CD4-positive, alpha-beta T cell treated with Interleukin-12 subunit alpha and Interleukin-12 subunit beta, for 1 hour (primary cell): ENCODE measurements around the gene CCDC198.
A peak's percentile ranks its signal among the peaks of the same experiment; 100 is the strongest.

ENCODE experiments used
- DNase-seq: peaks from one replicate; pipeline ENCODE4 v3.0.0-alpha.2; 2020

The CCDC198 gene

GRCh38 chr14:57493467-57494181 is at the start of gene CCDC198:
Gene CCDC198 (minus strand): TSS chr14:57493857. CDS start chr14:57493715, 142 bp downstream.
- no peak for DNase-seq

- DNase-seq, result no peak
Observed at GRCh38 chr14:57533214-57533613, 39.6 kb upstream of the CCDC198 start.

- no peak for DNase-seq
Observed at GRCh38 chr14:57530571-57530970, 36.9 kb upstream of the CCDC198 start.

GRCh38 chr14:57526942-57527341 is 33.3 kb upstream of the CCDC198 start:
- no peak for DNase-seq

- no peak for DNase-seq
Observed at GRCh38 chr14:57519043-57519442, 25.4 kb upstream of the CCDC198 start.

GRCh38 chr14:57512220-57512619 is 18.6 kb upstream of the CCDC198 start:
- DNase-seq, result no peak

GRCh38 chr14:57508756-57509155 is 15.1 kb upstream of the CCDC198 start:
- no peak for DNase-seq

- DNase-seq, result no peak
Observed at GRCh38 chr14:57502586-57503254, 9.1 kb upstream of the CCDC198 start.

- DNase-seq, result no peak
Observed at GRCh38 chr14:57501039-57501557, 7.4 kb upstream of the CCDC198 start.

- no peak for DNase-seq
Observed at GRCh38 chr14:57498659-57499058, 5.0 kb upstream of the CCDC198 start.

- DNase-seq, result no peak
Observed at GRCh38 chr14:57498035-57498434, 4.4 kb upstream of the CCDC198 start.

GRCh38 chr14:57495416-57495815 is 1.8 kb upstream of the CCDC198 start:
- DNase-seq, result no peak

- no peak for DNase-seq
Observed at GRCh38 chr14:57492859-57493258, 798 bp downstream of the CCDC198 start.

GRCh38 chr14:57491640-57492039 is 2.0 kb downstream of the CCDC198 start:
- no peak for DNase-seq

GRCh38 chr14:57487771-57488170 is 5.9 kb downstream of the CCDC198 start:
- no peak for DNase-seq

GRCh38 chr14:57486767-57487379 is 6.8 kb downstream of the CCDC198 start:
- peak; percentile 6 for DNase-seq

- no peak for DNase-seq
Observed at GRCh38 chr14:57485635-57486034, 8.0 kb downstream of the CCDC198 start.

GRCh38 chr14:57482120-57482519 is 11.5 kb downstream of the CCDC198 start:
- no peak for DNase-seq

GRCh38 chr14:57480051-57480450 is 13.6 kb downstream of the CCDC198 start:
- DNase-seq, result no peak

GRCh38 chr14:57479197-57479596 is 14.5 kb downstream of the CCDC198 start:
- DNase-seq, result no peak

- no peak for DNase-seq
Observed at GRCh38 chr14:57478050-57478449, 15.6 kb downstream of the CCDC198 start.

- no peak for DNase-seq
Observed at GRCh38 chr14:57470909-57471308, 22.7 kb downstream of the CCDC198 start.

- no peak for DNase-seq
Observed at GRCh38 chr14:57464008-57464730, 29.5 kb downstream of the CCDC198 start.
